Measurements from ENCODE around the gene HABP2. TPM values are rescaled to one million over a fixed set of nuclear protein-coding genes. Genes with fewer than 3 reads are reported as not detected.

HABP2 gene
- total RNA-seq, 4 donors from 2014 or later, result 0.15 to 5.6 (median 0.41) TPM; not detected in 1

DNA sequence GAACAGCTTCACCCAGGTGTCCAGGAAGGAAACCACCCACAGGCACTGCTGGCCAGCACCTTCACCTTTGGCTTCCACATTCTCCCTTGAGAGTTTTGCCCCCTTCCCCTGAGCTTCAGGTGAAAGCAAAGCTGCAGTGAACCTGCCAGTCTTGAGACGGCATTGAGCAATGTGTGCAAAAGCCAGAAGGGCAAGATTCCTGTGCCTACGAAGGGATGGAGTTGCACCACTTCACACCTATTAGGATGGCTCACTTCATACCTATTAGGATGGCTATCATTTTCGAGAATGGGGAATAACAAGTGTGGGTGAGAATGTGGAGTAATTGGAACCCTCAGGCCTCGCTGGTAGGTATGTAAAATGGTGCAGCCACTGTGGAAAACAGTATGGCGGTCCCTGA lies 7.2 kb downstream of the HABP2 start:
- no peak for DNase-seq
- intact Hi-C loops (cut with DNase I; ENCODE audit: low total_unique reads), result no loop called here
- TF ChIP-seq CTCF (IDR thresholded peaks at IDR 0.05) (no peak), POLR2A (IDR thresholded peaks at IDR 0.05) (no peak)
- H3K27me3 ChIP-seq, result no peaks in the 10 kb centered on the region
- no peaks in the 10 kb centered on the region for H3K9me3 ChIP-seq
- no peaks in the 10 kb centered on the region for H3K4me1 ChIP-seq
- H3K4me3 ChIP-seq, result no peak overlapping the region
- no peak overlapping the region for H3K27ac ChIP-seq
- no peaks in the 10 kb centered on the region for H3K36me3 ChIP-seq

GRCh38 chr10:113561214-113561613 lies 8.4 kb downstream of the HABP2 start:
- Histone ChIP-seq H3K4me3 (no peak overlapping the region), H3K4me1 (no peaks in the 10 kb centered on the region), H3K9me3 (no peaks in the 10 kb centered on the region), H3K27ac (no peak overlapping the region), H3K27me3 (no peaks in the 10 kb centered on the region), H3K36me3 (no peaks in the 10 kb centered on the region)
- TF ChIP-seq CTCF (IDR thresholded peaks at IDR 0.05) (no peak), POLR2A (IDR thresholded peaks at IDR 0.05) (no peak)
- intact Hi-C loops (cut with DNase I; ENCODE audit: low total_unique reads), result no loop called here
- DNase-seq, result no peak

DNA sequence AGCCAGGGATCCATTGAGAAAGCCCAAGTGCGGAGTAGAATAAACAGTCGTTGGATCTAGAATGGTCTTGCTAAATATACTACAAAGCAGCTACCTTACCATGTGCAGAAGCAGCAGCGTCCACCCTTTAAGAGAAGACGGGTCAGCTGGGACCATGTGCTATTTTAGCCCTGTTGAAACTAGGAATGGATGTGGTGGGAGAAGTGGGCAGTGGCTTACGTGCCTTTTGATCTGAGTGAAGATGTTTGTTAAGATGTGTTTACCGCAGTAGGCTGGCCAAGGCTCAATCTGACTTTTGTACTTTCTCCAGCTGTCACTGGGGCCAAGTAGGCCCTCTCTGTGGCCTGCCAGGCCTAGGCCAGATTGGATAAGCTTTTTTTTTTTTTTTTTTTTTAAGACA lies 9.2 kb downstream of the HABP2 start:
- intact Hi-C loops (cut with DNase I; ENCODE audit: low total_unique reads), result no loop called here
- Histone ChIP-seq H3K36me3 (no peaks in the 10 kb centered on the region), H3K27ac (no peak overlapping the region), H3K9me3 (no peaks in the 10 kb centered on the region), H3K4me1 (no peaks in the 10 kb centered on the region), H3K4me3 (no peak overlapping the region), H3K27me3 (no peaks in the 10 kb centered on the region)
- no peak for DNase-seq
- TF ChIP-seq CTCF (IDR thresholded peaks at IDR 0.05), result no peak
- TF ChIP-seq POLR2A (IDR thresholded peaks at IDR 0.05), result no peak

DNA sequence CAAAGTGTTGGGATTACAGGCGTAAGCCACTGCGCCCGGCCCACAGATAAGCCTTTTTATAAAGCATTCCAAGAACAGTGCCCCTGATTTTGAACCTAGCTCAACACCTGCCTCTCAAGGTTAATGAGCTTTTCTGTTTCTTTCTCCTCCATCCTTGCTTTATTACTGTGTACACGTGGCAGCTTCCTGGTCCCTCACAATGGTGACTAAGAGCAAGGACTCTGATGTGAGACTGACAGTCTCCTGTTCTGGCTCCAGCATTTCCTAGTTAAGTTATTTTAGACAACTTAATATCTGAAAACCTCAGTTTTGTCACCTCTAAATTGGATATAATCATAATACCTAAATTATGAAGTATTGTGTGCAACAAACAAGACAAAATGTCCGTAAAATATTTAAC lies 9.9 kb downstream of the HABP2 start:
- TF ChIP-seq CTCF (IDR thresholded peaks at IDR 0.05) (no peak), POLR2A (IDR thresholded peaks at IDR 0.05) (no peak)
- no peaks in the 10 kb centered on the region for H3K36me3 ChIP-seq
- intact Hi-C loops (cut with DNase I; ENCODE audit: low total_unique reads), result no loop called here
- no peak overlapping the region for H3K27ac ChIP-seq
- H3K27me3 ChIP-seq, result no peaks in the 10 kb centered on the region
- H3K4me1 ChIP-seq, result no peaks in the 10 kb centered on the region
- no peak overlapping the region for H3K4me3 ChIP-seq
- H3K9me3 ChIP-seq, result no peaks in the 10 kb centered on the region
- DNase-seq, result no peak

- intact Hi-C loops (cut with DNase I; ENCODE audit: low total_unique reads), result no loop called here
- Histone ChIP-seq H3K36me3 (no peaks in the 10 kb centered on the region), H3K4me3 (peak overlapping the region in 1 of 2 donors; percentile 41), H3K9me3 (no peaks in the 10 kb centered on the region), H3K27me3 (no peaks in the 10 kb centered on the region), H3K4me1 (no peaks in the 10 kb centered on the region), H3K27ac (no peak overlapping the region)
- no peak for TF ChIP-seq POLR2A (IDR thresholded peaks at IDR 0.05)
- TF ChIP-seq CTCF (IDR thresholded peaks at IDR 0.05), result peak; percentile 91 to 99 (median 92)
- DNase-seq, result peak; percentile 59 to 75
Measured at GRCh38 chr10:113563306-113564088, 10.6 kb downstream of the HABP2 start.

All from uterus (tissue), 4 donors.